Measurements from ENCODE around the gene ITFG1. TPM values are rescaled to one million over a fixed set of nuclear protein-coding genes. Genes with fewer than 3 reads are reported as not detected.
"Not testable (repeated sequence)": the region's sequence is repeated elsewhere in the genome, so short reads cannot be mapped to it uniquely, and the experiment has no call there.

The ITFG1 gene
- total and polyA plus RNA-seq, 2 of the 13 experiments (the other 11 are each of a cell fraction or from before 2014, with no cell fraction given), result 74.5 to 150 TPM

DNA sequence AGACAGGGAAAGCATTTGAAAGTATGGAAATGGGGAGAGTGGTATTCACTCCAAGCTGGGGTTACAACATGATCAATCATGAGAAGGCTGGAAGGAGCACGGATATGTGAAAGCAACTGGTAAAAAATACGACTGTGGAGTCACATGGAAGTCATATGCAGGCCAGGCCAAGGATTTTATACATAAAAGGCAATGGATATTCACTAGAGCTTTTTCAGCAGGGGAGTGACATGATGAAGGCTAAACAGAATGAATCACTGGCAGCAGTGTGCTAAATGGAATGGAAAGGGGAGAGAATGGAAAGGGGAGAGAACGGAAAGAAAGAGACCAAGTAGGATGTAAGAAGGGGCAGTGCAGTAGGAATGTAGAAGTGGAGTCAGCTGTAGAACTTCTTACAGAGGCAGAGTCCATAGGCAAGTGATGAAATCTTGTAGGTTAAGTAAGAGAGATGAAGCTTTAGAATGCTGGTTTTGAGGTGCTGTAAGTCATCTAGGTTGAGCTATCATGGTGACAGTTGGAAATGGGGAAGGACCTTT, 304.1 kb downstream of the ITFG1 start:
- ChIA-PET CTCF (ENCODE audit: low intra/inter-chr PET ratio, low total read pairs) (no interaction called here), POLR2A (no interaction called here)
- no peak overlapping the region for H3K4me2 ChIP-seq (ENCODE audit: low read depth, low read length)
- H3K27me3 ChIP-seq (ENCODE audit: control insufficient read depth in 1 of 2, insufficient read depth in 2 of 2, low read length in 2 of 2), result no peaks in the 10 kb centered on the region
- no peak overlapping the region for H3K4me3 ChIP-seq (replicated peaks in 1 of 3; ENCODE audit: insufficient read depth in 1 of 3, low read depth in 2 of 3, low read length in 3 of 3)
- no TSS peak for BruUV-seq (replicated peaks)
- no peak for DNase-seq (ENCODE audit: low spot score)
- no peak overlapping the region for H3K27ac ChIP-seq (ENCODE audit: extremely low read length, insufficient read depth, low read length)
- no peak for TF ChIP-seq ZBTB21 (CRISPR knock-in tag; IDR thresholded peaks at IDR 0.05)
- no peak for TF ChIP-seq THAP11 (CRISPR knock-in tag; IDR thresholded peaks at IDR 0.05)
- FAIRE-seq, result peak; percentile 40
- in situ Hi-C loops (cut with HindIII; ENCODE audit: extremely low pct_ligation_motif_present, low pct_unique_long_range_greater_than_20kb), result no loop called here
- WGBS (ENCODE audit: low lambda C conversion rate), result 94% methylated on average over 3 of the region's 3 CpGs
- H3K9me3 ChIP-seq (ENCODE audit: low read length), result peaks cover 11% of the 10 kb centered on the region; the same call in 1 of the 2 replicates
- H3K9ac ChIP-seq (ENCODE audit: insufficient read depth, low read depth, low read length), result no peak overlapping the region
- H3K36me3 ChIP-seq (replicated peaks in 1 of 2; ENCODE audit: control insufficient read depth in 1 of 2, insufficient read depth in 2 of 2, low read length in 2 of 2), result peaks cover 0 to 3% of the 10 kb centered on the region in 2 experiments; a peak in 3 of 5 replicates
- ATAC-seq, result no peak
- intact Hi-C loops (cut with micrococcal nuclease; ENCODE audit: unreplicated experiment), result no loop called here
- H3K79me2 ChIP-seq (ENCODE audit: insufficient read depth, low read length), result no peaks in the 10 kb centered on the region
- H4K20me1 ChIP-seq (ENCODE audit: insufficient read depth, low read length), result no peaks in the 10 kb centered on the region
- H3K4me1 ChIP-seq (ENCODE audit: insufficient read depth, low read length), result no peaks in the 10 kb centered on the region
- no peak overlapping the region for H2AFZ ChIP-seq (ENCODE audit: low read length)

- H3K9me3 ChIP-seq (ENCODE audit: low read length), result peaks cover 11% of the 10 kb centered on the region; the same call in 1 of the 2 replicates
- TF ChIP-seq ZNF761 (CRISPR knock-in tag; conservative IDR thresholded peaks at IDR 0.05), result peak; percentile 100
- H3K79me2 ChIP-seq (ENCODE audit: insufficient read depth, low read length); POLR2A ChIA-PET; ATAC-seq; CTCF ChIA-PET (ENCODE audit: low intra/inter-chr PET ratio, low total read pairs); H3K9ac ChIP-seq (ENCODE audit: insufficient read depth, low read depth, low read length); BruUV-seq (replicated peaks); H3K4me3 ChIP-seq (replicated peaks in 1 of 3; ENCODE audit: insufficient read depth in 1 of 3, low read depth in 2 of 3, low read length in 3 of 3); H3K4me1 ChIP-seq (ENCODE audit: insufficient read depth, low read length); H2AFZ ChIP-seq (ENCODE audit: low read length); DNase-seq (ENCODE audit: low spot score); H3K27ac ChIP-seq (ENCODE audit: extremely low read length, insufficient read depth, low read length); H3K27me3 ChIP-seq (ENCODE audit: control insufficient read depth in 1 of 2, insufficient read depth in 2 of 2, low read length in 2 of 2); in situ Hi-C loops (cut with HindIII; ENCODE audit: extremely low pct_ligation_motif_present, low pct_unique_long_range_greater_than_20kb); H3K36me3 ChIP-seq (replicated peaks in 1 of 2; ENCODE audit: control insufficient read depth in 1 of 2, insufficient read depth in 2 of 2, low read length in 2 of 2); H3K4me2 ChIP-seq (ENCODE audit: low read depth, low read length); H4K20me1 ChIP-seq (ENCODE audit: insufficient read depth, low read length); FAIRE-seq; intact Hi-C loops (cut with micrococcal nuclease; ENCODE audit: unreplicated experiment): not testable (repeated sequence)
- WGBS (ENCODE audit: low lambda C conversion rate), result 97% methylated on average over 9 of the region's 9 CpGs
Observed at GRCh38 chr16:47152501-47152900, 308.4 kb downstream of the ITFG1 start.

Measured in HepG2 (cell line).